ENCODE data around the gene COA1.

DNA sequence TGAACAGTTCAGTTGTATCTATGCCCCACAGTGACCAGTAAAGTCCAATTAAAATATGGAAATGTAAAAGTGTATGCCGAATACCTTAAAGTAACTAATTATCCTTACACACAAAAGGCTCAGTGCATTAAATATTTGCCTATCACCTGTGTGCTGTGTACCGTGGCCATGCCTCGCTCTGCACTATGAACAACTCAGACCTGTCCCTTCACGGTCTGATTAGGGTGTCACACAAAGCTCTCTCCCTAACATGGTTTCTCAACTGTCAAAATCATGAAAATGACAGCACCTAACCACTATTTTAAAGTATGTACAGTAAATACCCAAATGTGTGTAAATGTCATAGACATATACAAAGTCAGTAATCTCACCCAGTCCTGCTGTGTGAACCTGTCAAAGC, 103.3 kb downstream of the COA1 start:
- no peak for TF ChIP-seq EP300 (IDR thresholded peaks at IDR 0.05)
- TF ChIP-seq, protein P1, sequence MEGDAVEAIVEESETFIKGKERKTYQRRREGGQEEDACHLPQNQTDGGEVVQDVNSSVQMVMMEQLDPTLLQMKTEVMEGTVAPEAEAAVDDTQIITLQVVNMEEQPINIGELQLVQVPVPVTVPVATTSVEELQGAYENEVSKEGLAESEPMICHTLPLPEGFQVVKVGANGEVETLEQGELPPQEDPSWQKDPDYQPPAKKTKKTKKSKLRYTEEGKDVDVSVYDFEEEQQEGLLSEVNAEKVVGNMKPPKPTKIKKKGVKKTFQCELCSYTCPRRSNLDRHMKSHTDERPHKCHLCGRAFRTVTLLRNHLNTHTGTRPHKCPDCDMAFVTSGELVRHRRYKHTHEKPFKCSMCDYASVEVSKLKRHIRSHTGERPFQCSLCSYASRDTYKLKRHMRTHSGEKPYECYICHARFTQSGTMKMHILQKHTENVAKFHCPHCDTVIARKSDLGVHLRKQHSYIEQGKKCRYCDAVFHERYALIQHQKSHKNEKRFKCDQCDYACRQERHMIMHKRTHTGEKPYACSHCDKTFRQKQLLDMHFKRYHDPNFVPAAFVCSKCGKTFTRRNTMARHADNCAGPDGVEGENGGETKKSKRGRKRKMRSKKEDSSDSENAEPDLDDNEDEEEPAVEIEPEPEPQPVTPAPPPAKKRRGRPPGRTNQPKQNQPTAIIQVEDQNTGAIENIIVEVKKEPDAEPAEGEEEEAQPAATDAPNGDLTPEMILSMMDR (IDR thresholded peaks at IDR 0.05) = no peak
